HK-2 (cell line): Measurements from ENCODE around the gene PDZD8.
A peak's percentile ranks its signal among the peaks of the same experiment; 100 is the strongest.

Experiments used
- DNase-seq: peaks from one replicate; pipeline ENCODE4 v3.0.0-alpha.2; 2018; ENCODE audit not compliant: unreplicated experiment

The PDZD8 gene

GRCh38 chr10:117391436-117392205, 16.4 kb upstream of the PDZD8 start:
- no peak for DNase-seq

DNA sequence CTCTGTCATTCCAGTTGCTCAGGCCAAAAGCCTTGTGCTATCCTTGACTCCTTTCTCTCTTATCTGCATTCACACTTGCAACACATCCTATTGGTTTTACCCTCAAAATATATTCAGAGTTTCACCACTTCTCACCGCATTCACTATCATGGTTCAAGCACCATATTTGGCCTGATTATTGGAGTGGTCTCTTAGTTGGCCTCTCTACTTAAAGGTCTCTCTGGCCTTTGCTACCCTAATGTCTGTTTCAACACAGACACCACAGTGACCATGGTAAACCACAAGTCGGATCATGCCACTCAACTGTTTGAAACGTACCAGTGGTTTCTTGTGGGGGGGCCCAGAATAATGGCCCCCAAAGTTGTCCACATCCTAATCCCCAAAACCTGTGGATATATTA, 15.2 kb upstream of the PDZD8 start:
- DNase-seq: no peak

GRCh38 chr10:117386805-117387204, 11.6 kb upstream of the PDZD8 start:
- DNase-seq: no peak

GRCh38 chr10:117382861-117383260, 7.6 kb upstream of the PDZD8 start:
- DNase-seq: no peak

DNA sequence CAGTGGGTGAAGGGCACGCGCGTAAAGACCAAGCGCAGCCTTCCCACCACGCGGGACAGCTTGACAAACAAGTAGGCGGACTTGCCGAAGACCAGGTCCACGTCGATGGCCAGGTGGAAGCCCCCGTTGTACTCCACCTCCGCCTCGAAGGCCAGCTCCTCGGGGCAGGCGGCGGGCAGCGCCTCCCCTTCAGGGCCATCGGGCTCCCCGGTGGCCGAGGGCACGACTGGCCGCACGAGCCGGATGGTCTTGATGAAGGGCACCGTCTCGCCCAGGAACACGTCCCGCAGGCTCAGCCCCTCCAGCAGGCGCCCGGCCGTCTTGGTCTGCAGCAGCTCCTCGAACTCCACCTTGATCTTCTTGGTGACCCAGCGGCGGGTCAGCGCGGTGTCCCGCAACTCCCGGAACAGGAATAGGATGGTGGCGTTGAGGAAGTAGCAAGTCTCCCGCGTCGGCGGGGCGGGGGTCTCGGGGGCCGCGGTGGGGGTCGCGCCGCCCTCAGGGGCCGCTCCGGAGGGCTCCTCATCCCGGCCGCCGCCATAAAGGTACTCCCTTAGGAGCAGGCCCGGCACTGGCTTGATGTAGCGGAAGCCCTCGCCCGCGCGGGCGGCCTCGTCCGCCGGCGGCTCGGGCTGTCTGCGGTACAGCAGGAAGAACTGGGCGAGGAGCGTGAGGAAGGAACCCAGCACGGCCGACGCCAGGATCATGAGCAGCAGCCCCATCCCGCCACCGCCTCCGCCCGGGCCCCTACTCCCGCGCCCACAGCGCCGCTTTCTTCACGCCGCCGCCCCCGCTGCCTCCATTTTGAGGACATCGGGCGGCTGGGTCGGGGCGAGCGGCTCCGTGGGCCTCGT, 507 bp downstream of the PDZD8 start:
- peak; percentile 53 for DNase-seq

DNA sequence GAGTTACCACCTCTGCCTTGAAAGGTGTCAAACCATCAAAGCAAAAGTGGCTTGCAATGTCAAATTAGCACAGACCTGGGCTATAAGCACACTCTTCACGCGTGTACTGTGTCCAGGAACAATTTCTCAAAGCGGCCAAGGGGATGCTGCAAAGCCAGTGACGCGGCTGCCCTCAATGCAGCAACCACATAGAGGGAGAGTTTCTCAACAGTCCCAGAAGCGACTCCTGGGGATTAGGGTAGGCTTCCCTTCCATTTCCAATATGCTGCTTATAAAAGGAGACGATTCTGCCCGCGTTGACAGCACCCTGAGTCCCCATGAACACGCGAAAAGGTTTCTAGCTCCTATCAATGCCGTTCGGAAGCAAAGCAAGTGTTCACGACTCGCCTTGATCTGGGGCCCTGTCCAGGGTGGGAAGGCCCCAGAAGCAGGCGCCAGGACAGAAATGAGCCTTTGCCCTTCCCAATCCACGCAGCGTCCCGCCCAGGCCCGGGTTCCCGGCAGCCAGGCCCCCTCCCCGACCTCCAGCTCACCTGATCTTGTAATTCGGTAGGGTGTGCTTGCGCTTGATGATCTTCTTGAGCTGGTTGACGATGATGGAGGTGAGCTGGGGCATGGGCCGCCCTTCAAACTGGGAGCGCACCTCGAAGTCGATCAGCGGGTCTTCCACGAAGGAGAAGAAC, 1.3 kb downstream of the PDZD8 start:
- DNase-seq: peak; percentile 42

- no peak for DNase-seq
Measured at GRCh38 chr10:117370205-117370604, 5.0 kb downstream of the PDZD8 start.

- no peak for DNase-seq
Measured at GRCh38 chr10:117367718-117368117, 7.5 kb downstream of the PDZD8 start.

GRCh38 chr10:117366741-117367140, 8.5 kb downstream of the PDZD8 start:
- DNase-seq: no peak

GRCh38 chr10:117365612-117366011, 9.6 kb downstream of the PDZD8 start:
- no peak for DNase-seq

GRCh38 chr10:117364110-117364960, 10.9 kb downstream of the PDZD8 start:
- DNase-seq: no peak

- no peak for DNase-seq
Measured at GRCh38 chr10:117363028-117363427, 12.2 kb downstream of the PDZD8 start.

DNA sequence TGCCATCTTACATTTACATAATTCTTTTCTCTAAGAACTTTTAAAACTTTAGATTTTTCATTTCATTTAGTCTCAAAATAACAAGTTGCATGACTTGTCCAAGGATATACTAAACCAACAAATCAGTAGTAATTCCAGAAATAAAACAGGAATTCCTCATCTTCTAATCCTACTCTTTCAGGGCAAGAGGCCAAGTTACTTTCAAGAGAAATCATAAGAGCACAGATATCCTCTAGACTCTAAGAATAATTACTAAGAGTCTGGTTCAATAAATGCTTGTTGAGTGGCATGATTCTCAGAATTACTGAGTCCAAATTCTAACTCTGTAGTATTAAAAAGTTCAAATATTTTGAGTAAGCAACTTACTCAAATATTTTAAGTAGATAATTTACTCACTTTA, 12.9 kb downstream of the PDZD8 start:
- DNase-seq: no peak

GRCh38 chr10:117360994-117361667, 14.1 kb downstream of the PDZD8 start:
- DNase-seq: peak; percentile 16

DNA sequence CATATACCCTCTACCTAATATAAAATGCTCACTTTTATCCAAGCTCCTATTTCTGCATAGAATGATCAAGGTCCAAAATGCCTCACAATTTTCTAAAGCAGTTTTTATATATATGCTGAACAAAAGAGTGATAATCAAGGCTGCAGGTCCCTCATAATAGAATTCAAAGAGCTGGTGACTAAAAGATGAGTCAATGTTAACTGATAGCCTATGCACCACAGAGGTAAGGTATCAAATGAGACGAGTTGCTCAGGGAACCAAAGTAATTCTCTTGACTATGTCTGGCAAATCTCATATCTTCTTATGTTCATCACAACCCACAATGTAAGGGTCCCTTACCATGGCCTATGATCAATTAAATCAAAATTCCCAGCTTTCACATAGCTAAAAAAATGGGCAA, 15.2 kb downstream of the PDZD8 start:
- DNase-seq: no peak

DNA sequence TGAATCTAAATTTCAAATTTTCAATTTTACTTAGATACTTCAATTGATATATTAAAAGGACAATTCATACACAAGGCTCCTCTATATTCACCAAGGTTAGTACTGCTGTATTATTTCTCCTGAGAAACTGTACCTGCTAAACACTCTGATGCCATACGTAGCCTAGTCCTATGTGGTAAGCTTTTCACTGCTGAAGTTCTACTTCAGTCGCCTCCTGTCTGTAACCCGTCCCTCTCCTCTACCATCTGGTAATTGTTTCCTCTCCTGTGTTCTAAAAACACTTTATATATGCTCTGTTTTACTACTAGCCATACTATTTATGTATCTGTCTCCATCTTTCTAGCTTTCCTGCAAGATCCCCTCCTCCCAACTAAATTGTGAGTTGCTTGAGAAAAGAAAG, 20.2 kb downstream of the PDZD8 start:
- DNase-seq: no peak

DNA sequence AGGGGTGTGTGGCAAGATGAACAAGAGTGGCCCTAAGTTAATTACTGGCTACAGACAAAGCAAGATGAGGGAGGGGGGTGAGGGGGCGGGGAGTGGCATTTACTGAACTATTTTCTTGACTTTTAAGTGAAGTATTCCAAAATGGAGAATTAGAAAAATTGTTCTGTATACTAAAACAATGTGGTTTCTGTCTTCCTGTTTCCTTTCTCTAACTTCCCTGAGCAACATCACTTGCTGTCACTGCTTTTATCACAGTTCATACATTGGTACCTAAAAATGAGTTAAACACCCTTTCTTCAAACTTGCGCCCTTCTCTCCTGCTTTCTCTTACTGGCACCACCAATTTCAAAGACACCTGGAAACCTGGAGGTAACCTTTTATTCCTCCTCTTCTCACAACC, 21.6 kb downstream of the PDZD8 start:
- no peak for DNase-seq

GRCh38 chr10:117352724-117353123, 22.5 kb downstream of the PDZD8 start:
- no peak for DNase-seq

GRCh38 chr10:117351996-117352395, 23.2 kb downstream of the PDZD8 start:
- no peak for DNase-seq

GRCh38 chr10:117351558-117351957, 23.7 kb downstream of the PDZD8 start:
- no peak for DNase-seq

GRCh38 chr10:117350909-117351308, 24.3 kb downstream of the PDZD8 start:
- DNase-seq: no peak
